H1 (cell line): ENCODE data around the gene SVIP. TPM values are rescaled to one million over a fixed set of nuclear protein-coding genes. Genes with fewer than 3 reads are reported as not detected.

ENCODE experiments used
- CTCF ChIA-PET: fragments of 300-600 bp; sonication (Branson Sonifier 250); formaldehyde crosslinking; loops from one replicate; lab custom pipeline; 2021; ENCODE audit not compliant: partially characterized antibody; lab: Charles Lee
- POLR2A ChIA-PET: fragments of 300-600 bp; sonication (Branson Sonifier 250); formaldehyde crosslinking; loops from one replicate; lab custom pipeline; 2021; ENCODE audit warnings: inconsistent platforms; ENCODE audit not compliant: partially characterized antibody; lab: Charles Lee
- DNase-seq, 2 experiments: peaks; one replicate each; pipeline versions ENCODE4 v3.0.0 to v3.0.0-alpha.2; 2010 to 2022; ENCODE audit warnings: low spot score in 2 of 2, low read depth in 1 of 2, mixed read lengths in 1 of 2
- FAIRE-seq: peaks from 2 replicates; lab custom pipeline; 2011; peaks lifted over from hg19 to GRCh38; lab: Jason Lieb, UNC
- H2AFZ ChIP-seq: 2 replicates; pipeline ENCODE4 v1.8.1; 2012; ENCODE audit warnings: low read length, inconsistent platforms
- H2AK5ac ChIP-seq: 2 replicates; pipeline ENCODE4 v1.6.1; 2013; ENCODE audit warnings: low read depth, low read length
- H2BK120ac ChIP-seq: replicated peaks from 2 replicates; pipeline ENCODE3; 2013; ENCODE audit warnings: low read depth, low read length, inconsistent platforms
- H2BK12ac ChIP-seq: 2 replicates; pipeline ENCODE4 v1.6.1; 2013; ENCODE audit warnings: low read depth, low read length
- H2BK15ac ChIP-seq: 2 replicates; pipeline ENCODE4 v1.6.1; 2013; ENCODE audit warnings: low read length
- H2BK20ac ChIP-seq: 2 replicates; pipeline ENCODE4 v1.6.1; 2013; ENCODE audit warnings: low read length
- H2BK5ac ChIP-seq: 2 replicates; pipeline ENCODE4 v1.6.1; 2013; ENCODE audit warnings: low read depth, low read length
- H3K14ac ChIP-seq: 2 replicates; pipeline ENCODE4 v1.6.1; 2013; ENCODE audit warnings: inconsistent platforms; ENCODE audit not compliant: insufficient read length
- H3K18ac ChIP-seq: 2 replicates; pipeline ENCODE4 v1.6.1; 2013; ENCODE audit warnings: low read length; ENCODE audit errors: extremely low read depth
- H3K23ac ChIP-seq: 2 replicates; pipeline ENCODE4 v1.6.1; 2013; ENCODE audit warnings: inconsistent platforms; ENCODE audit not compliant: insufficient read length
- H3K23me2 ChIP-seq: 2 replicates; pipeline ENCODE4 v1.6.1; 2013; ENCODE audit warnings: low read depth, low read length
- H3K27ac ChIP-seq: 2 replicates; pipeline ENCODE4 v1.6.1; 2011; ENCODE audit warnings: low read depth, low read length, inconsistent platforms
- H3K27me3 ChIP-seq, 4 experiments: replicated peaks in 1 of 4; 1 replicate in 1 of 4; 2 replicates in 3 of 4; pipeline versions ENCODE4 v1.6.1 to v1.8.1; 2011 to 2013; ENCODE audit warnings: low read length in 3 of 4, mild to moderate bottlenecking in 3 of 4, inconsistent platforms in 2 of 4, mixed read lengths in 2 of 4, moderate library complexity in 1 of 4; ENCODE audit not compliant: control insufficient read depth in 3 of 4, insufficient read depth in 3 of 4; ENCODE audit errors: extremely low read depth in 1 of 4
- H3K36me3 ChIP-seq, 4 experiments: 2 replicates each; pipeline versions ENCODE4 v1.6.1 to v1.8.1; 2011 to 2013; ENCODE audit warnings: mild to moderate bottlenecking in 4 of 4, low read length in 3 of 4, moderate library complexity in 2 of 4, control low read depth in 1 of 4, inconsistent platforms in 1 of 4; ENCODE audit not compliant: insufficient read depth in 4 of 4, control insufficient read depth in 2 of 4
- H3K4ac ChIP-seq: replicated peaks from 2 replicates; pipeline ENCODE3; 2013; ENCODE audit warnings: low read length, low read depth, mixed read lengths, inconsistent platforms; ENCODE audit not compliant: insufficient read length
- H3K4me1 ChIP-seq, 4 experiments: replicated peaks in 1 of 4; 1 replicate in 1 of 4; 2 replicates in 3 of 4; pipeline versions ENCODE4 v1.6.1 to v1.8.1; 2011 to 2013; ENCODE audit warnings: low read length in 3 of 4, inconsistent platforms in 2 of 4, mixed read lengths in 1 of 4; ENCODE audit not compliant: insufficient read depth in 4 of 4, control insufficient read depth in 3 of 4
- H3K4me2 ChIP-seq, 2 experiments: 2 replicates each; pipeline versions ENCODE4 v1.6.1 to v1.8.1; 2011 to 2013; ENCODE audit warnings: low read depth in 2 of 2, low read length in 2 of 2, control low read depth in 1 of 2, inconsistent platforms in 1 of 2, mild to moderate bottlenecking in 1 of 2; ENCODE audit not compliant: insufficient read depth in 1 of 2
- H3K4me3 ChIP-seq, 4 experiments: fragments of 200-600, 300-600 bp in 1 of 4; sonication (generic), shearing (Covaris generic), sonication (Bioruptor Twin) in 1 of 4; 2 replicates each; pipeline versions ENCODE4 v1.5.1 to v1.8.1; 2011 to 2016; ENCODE audit warnings: low read length in 4 of 4, low read depth in 3 of 4, control low read depth in 2 of 4, inconsistent platforms in 2 of 4, mild to moderate bottlenecking in 2 of 4, mixed read lengths in 1 of 4, moderate library complexity in 1 of 4; ENCODE audit not compliant: insufficient read depth in 2 of 4; ENCODE audit errors: extremely low read depth in 1 of 4
- H3K56ac ChIP-seq: replicated peaks from 2 replicates; pipeline ENCODE3; 2013; ENCODE audit warnings: low read depth, mild to moderate bottlenecking, mixed read lengths, low read length, inconsistent platforms; ENCODE audit not compliant: insufficient read length
- H3K79me1 ChIP-seq: 2 replicates; pipeline ENCODE4 v1.6.1; 2013; ENCODE audit warnings: low read depth, low read length, control low read depth
- H3K79me2 ChIP-seq, 2 experiments: 2 replicates each; pipeline versions ENCODE4 v1.6.1 to v1.8.1; 2012 to 2013; ENCODE audit warnings: low read length in 2 of 2, mild to moderate bottlenecking in 2 of 2, inconsistent platforms in 1 of 2; ENCODE audit not compliant: insufficient read depth in 2 of 2, control insufficient read depth in 1 of 2
- H3K9ac ChIP-seq, 4 experiments: replicated peaks in 1 of 4; 1 replicate in 1 of 4; 2 replicates in 3 of 4; pipeline versions ENCODE4 v1.6.1 to v1.8.1; 2011 to 2013; ENCODE audit warnings: low read depth in 3 of 4, low read length in 3 of 4, control low read depth in 2 of 4, mild to moderate bottlenecking in 2 of 4, moderate library complexity in 2 of 4, inconsistent platforms in 1 of 4; ENCODE audit errors: extremely low read depth in 1 of 4
- H3K9me3 ChIP-seq, 2 experiments: 2 replicates each; pipeline versions ENCODE4 v1.6.1 to v1.8.1; 2012 to 2013; ENCODE audit warnings: mild to moderate bottlenecking in 2 of 2, moderate library complexity in 2 of 2, control low read depth in 1 of 2, inconsistent platforms in 1 of 2, low read depth in 1 of 2, low read length in 1 of 2, mixed read lengths in 1 of 2; ENCODE audit not compliant: insufficient read depth in 2 of 2
- H4K20me1 ChIP-seq, 2 experiments: replicated peaks in 1 of 2; 2 replicates each; pipeline versions ENCODE3 to v1.8.1; 2011 to 2013; ENCODE audit warnings: inconsistent platforms in 2 of 2, low read length in 2 of 2, mild to moderate bottlenecking in 1 of 2; ENCODE audit not compliant: insufficient read depth in 2 of 2, control insufficient read depth in 1 of 2
- H4K5ac ChIP-seq: 2 replicates; pipeline ENCODE4 v1.6.1; 2013; ENCODE audit warnings: low read length, low read depth, mixed read lengths, inconsistent platforms; ENCODE audit not compliant: insufficient read length
- H4K8ac ChIP-seq: 2 replicates; pipeline ENCODE4 v1.8.0; 2013; ENCODE audit warnings: mild to moderate bottlenecking, moderate library complexity, low read length, inconsistent platforms; ENCODE audit not compliant: insufficient read depth; ENCODE audit errors: extremely low read depth
- H4K91ac ChIP-seq: replicated peaks from 2 replicates; pipeline ENCODE3; 2013; ENCODE audit warnings: low read length, mixed read lengths, inconsistent platforms; ENCODE audit not compliant: insufficient read length
- ASH2L ChIP-seq: fragments of 200-600, 300-600 bp; sonication (generic); IDR thresholded peaks from one replicate; pipeline ENCODE4 v1.7.1; 2017; ENCODE audit warnings: low read length
- EGR1 ChIP-seq: IDR thresholded peaks from 2 replicates; pipeline ENCODE4 v1.6.1; 2011; ENCODE audit warnings: low read depth, low read length, borderline replicate concordance
- TCF12 ChIP-seq: IDR thresholded peaks from 2 replicates; pipeline ENCODE4 v1.6.1; 2011; ENCODE audit warnings: low read depth, mild to moderate bottlenecking, low read length
- WGBS, 2 experiments: shearing (Covaris generic) in 1 of 2; methylation state at CpG; one replicate each; pipeline versions ENCODE4 v1.1.6 to v1.1.7; 2013 to 2015; ENCODE audit warnings: low lambda C conversion rate in 2 of 2, mixed read lengths in 2 of 2, inconsistent platforms in 1 of 2, low coverage in 1 of 2, missing lambda C conversion rate in 1 of 2; ENCODE audit not compliant: insufficient replicate concordance in 2 of 2, insufficient coverage in 1 of 2, insufficient read length in 1 of 2; ENCODE audit errors: extremely low coverage in 1 of 2, missing lambda C conversion rate in 1 of 2; 5-methylcytosine and 5-hydroxymethylcytosine counted together
- polyA plus RNA-seq, 7 experiments: library from polyadenylated mRNA; depleted of rRNA in 3 of 7; stranded (reverse) in 5 of 7; unstranded in 2 of 7; fragments of >200 nt in 5 of 7; fragments of 200-250 nt in 2 of 7; gene quantifications; 1 replicate in 5 of 7; 2 replicates in 1 of 7; 4 replicates in 1 of 7; pipeline versions ENCODE4 v1.2.1 to v1.2.3, GENCODE V29; 2011 to 2013; ENCODE audit warnings: missing spikeins in 2 of 7, mixed read lengths in 2 of 7
- total RNA-seq: library from RNA; stranded (reverse); fragmentation: NEBNext Ultra II Directional; extraction: Animal tissue kit (Norgen Biotek cat#: 25700); gene quantifications from 2 replicates; pipeline ENCODE4 v1.2.1, GENCODE V29; 2021

SVIP gene
- total and polyA plus RNA-seq, 2 of the 8 experiments (the other 6 are each of a cell fraction or from before 2014, with no cell fraction given) = 1.2 to 11.4 TPM

DNA sequence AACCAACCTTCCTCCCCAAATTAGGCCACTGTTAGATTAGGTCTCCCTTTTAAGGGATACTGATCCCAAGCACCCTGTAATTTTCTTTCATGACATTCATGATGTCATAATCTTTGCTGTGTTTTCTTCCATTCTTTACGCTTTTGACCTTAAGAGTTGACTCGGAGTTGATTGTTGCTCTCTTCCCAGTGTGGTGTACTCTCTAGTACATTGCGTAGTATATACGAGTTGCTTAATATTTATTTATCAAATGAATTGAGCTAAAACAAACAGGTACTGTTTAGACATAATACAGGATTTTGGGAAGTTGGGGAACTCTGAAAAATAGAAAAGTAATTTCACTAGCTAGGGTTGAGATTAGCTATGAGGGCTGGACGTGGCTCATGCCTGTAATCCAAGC, 49.8 kb downstream of the SVIP start:
- no peak overlapping the region for H3K4me2 ChIP-seq
- no peak overlapping the region for H4K5ac ChIP-seq
- no peaks in the 10 kb centered on the region for H3K36me3 ChIP-seq
- no peaks in the 10 kb centered on the region for H3K9me3 ChIP-seq
- no peak overlapping the region for H2BK12ac ChIP-seq
- H2AFZ ChIP-seq = no peak overlapping the region
- H3K27me3 ChIP-seq = no peaks in the 10 kb centered on the region
- CTCF ChIA-PET = interaction anchor here (0.6 kb wide), 1 partner anchor 628 kb away, joined by 3 read pairs; no protein-coding TSS in a partner anchor
- no peaks in the 10 kb centered on the region for H3K23me2 ChIP-seq
- no peak overlapping the region for H2BK120ac ChIP-seq
- H3K4me1 ChIP-seq = no peaks in the 10 kb centered on the region
- TF ChIP-seq EGR1 (no peak), ASH2L (no peak), TCF12 (no peak)
- 96% methylated on average over 5 of the region's 5 CpGs; no CpG with 5 or more reads in 1 of the 2 experiments for WGBS, 2 experiments
- no peak overlapping the region for H4K91ac ChIP-seq
- H3K56ac ChIP-seq = no peak overlapping the region
- H2BK5ac ChIP-seq = no peak overlapping the region
- POLR2A ChIA-PET = no interaction called here
- no peak overlapping the region for H3K9ac ChIP-seq
- no peak overlapping the region for H3K14ac ChIP-seq
- H2AK5ac ChIP-seq = no peak overlapping the region
- FAIRE-seq (no peak), DNase-seq (no peak)
- no peak overlapping the region for H3K18ac ChIP-seq
- H3K79me1 ChIP-seq = no peaks in the 10 kb centered on the region
- H4K20me1 ChIP-seq = no peaks in the 10 kb centered on the region
- no peak overlapping the region for H3K4me3 ChIP-seq
- no peak overlapping the region for H2BK15ac ChIP-seq
- H3K79me2 ChIP-seq = no peaks in the 10 kb centered on the region
- H3K23ac ChIP-seq = no peak overlapping the region
- H2BK20ac ChIP-seq = no peak overlapping the region
- no peak overlapping the region for H3K27ac ChIP-seq
- no peak overlapping the region for H4K8ac ChIP-seq
- H3K4ac ChIP-seq = no peak overlapping the region
